GM12878 (cell line): ENCODE measurements around the gene LIG4. TPM values are rescaled to one million over a fixed set of nuclear protein-coding genes. Genes with fewer than 3 reads are reported as not detected.

Experiments
- E2F8 ChIP-seq: fragments of 450-650 bp; IDR thresholded peaks from 2 replicates; pipeline ENCODE4 v1.6.1; 2018; ENCODE audit warnings: mild to moderate bottlenecking, low read depth, moderate library complexity; ENCODE audit not compliant: partially characterized antibody
- EP300 ChIP-seq, 2 experiments: fragments of 150-350 bp in 1 of 2; IDR thresholded peaks; 2 replicates each; pipeline ENCODE4 v1.6.1; 2011 to 2012; ENCODE audit warnings: low read depth in 2 of 2, low read length in 2 of 2, borderline replicate concordance in 1 of 2, improper control_type of control experiment in 1 of 2, inconsistent platforms in 1 of 2; ENCODE audit not compliant: control insufficient read depth in 1 of 2
- ESRRA ChIP-seq: IDR thresholded peaks from 2 replicates; pipeline ENCODE4 v1.6.1; 2012; ENCODE audit warnings: mild to moderate bottlenecking, low read length, improper control_type of control experiment
- EZH2 ChIP-seq: IDR thresholded peaks from 2 replicates; pipeline ENCODE4 v1.6.1; 2012; ENCODE audit warnings: low read depth, mild to moderate bottlenecking, control low read depth, inconsistent platforms, low read length, borderline replicate concordance; ENCODE audit not compliant: control insufficient read depth
- IKZF2 ChIP-seq, 2 experiments: fragments of 450-650 bp; IDR thresholded peaks; 2 replicates each; pipeline ENCODE4 v1.6.1; 2017; ENCODE audit warnings: mild to moderate bottlenecking in 2 of 2, moderate library complexity in 2 of 2
- IRF4 ChIP-seq: IDR thresholded peaks from 2 replicates; pipeline ENCODE4 v1.6.1; 2011; ENCODE audit warnings: low read depth, low read length
- IRF5 ChIP-seq: fragments of 450-650 bp; IDR thresholded peaks from 2 replicates; pipeline ENCODE4 v1.6.1; 2017; ENCODE audit warnings: borderline replicate concordance
- JUNB ChIP-seq: IDR thresholded peaks from 2 replicates; pipeline ENCODE4 v1.6.1; 2016; ENCODE audit warnings: antibody characterized with exemption, mild to moderate bottlenecking
- JUND ChIP-seq: IDR thresholded peaks from 2 replicates; pipeline ENCODE4 v1.6.1; 2012; ENCODE audit warnings: low read depth, mild to moderate bottlenecking, low read length, improper control_type of control experiment, moderate library complexity
- KDM1A ChIP-seq: fragments of 200-600 bp; sonication (generic); IDR thresholded peaks from 2 replicates; pipeline ENCODE4 v1.6.1; 2016; ENCODE audit warnings: borderline replicate concordance
- MAX ChIP-seq: IDR thresholded peaks from 2 replicates; pipeline ENCODE4 v1.6.1; 2012; ENCODE audit warnings: low read depth, low read length, improper control_type of control experiment
- MXI1 ChIP-seq: fragments of 150-350 bp; IDR thresholded peaks from 2 replicates; pipeline ENCODE4 v1.6.1; 2011; ENCODE audit warnings: low read depth, mild to moderate bottlenecking, inconsistent platforms, low read length, improper control_type of control experiment
- NFIC ChIP-seq: IDR thresholded peaks from 2 replicates; pipeline ENCODE4 v1.6.1; 2012; ENCODE audit warnings: low read depth, mild to moderate bottlenecking, inconsistent platforms, low read length, moderate library complexity
- NR2F1 ChIP-seq: fragments of 450-650 bp; conservative IDR thresholded peaks from 2 replicates; pipeline ENCODE4 v1.6.1; 2017; ENCODE audit warnings: mild to moderate bottlenecking
- RELB ChIP-seq: fragments of 450-650 bp; IDR thresholded peaks from 2 replicates; pipeline ENCODE4 v1.6.1; 2017; ENCODE audit warnings: low read depth, mild to moderate bottlenecking, moderate library complexity
- SREBF1 ChIP-seq: IDR thresholded peaks from 2 replicates; pipeline ENCODE4 v1.6.1; 2012; ENCODE audit warnings: mild to moderate bottlenecking, low read length
- TARDBP ChIP-seq: IDR thresholded peaks from 2 replicates; pipeline ENCODE4 v1.6.1; 2016; ENCODE audit warnings: borderline replicate concordance
- TCF7 ChIP-seq: IDR thresholded peaks from 2 replicates; pipeline ENCODE4 v1.6.1; 2014; ENCODE audit warnings: antibody characterized with exemption, borderline replicate concordance
- USF2 ChIP-seq: IDR thresholded peaks from 2 replicates; pipeline ENCODE4 v1.6.1; 2011; ENCODE audit warnings: low read depth, low read length, improper control_type of control experiment, borderline replicate concordance
- ZBTB33 ChIP-seq: fragments of 450-650 bp; IDR thresholded peaks from 2 replicates; pipeline ENCODE4 v1.6.1; 2017; ENCODE audit warnings: mild to moderate bottlenecking
- ZNF24 ChIP-seq: fragments of 450-650 bp; IDR thresholded peaks from 2 replicates; pipeline ENCODE4 v1.6.1; 2017; ENCODE audit warnings: antibody characterized with exemption, mild to moderate bottlenecking
- ZNF622 ChIP-seq: fragments of 450-650 bp; IDR thresholded peaks from 2 replicates; pipeline ENCODE4 v1.6.1; 2017; ENCODE audit warnings: mild to moderate bottlenecking, inconsistent platforms
- ZZZ3 ChIP-seq: IDR thresholded peaks from 2 replicates; pipeline ENCODE4 v1.6.1; 2011; ENCODE audit warnings: low read depth; ENCODE audit not compliant: control insufficient read depth, insufficient read length
- polyA plus RNA-seq, 11 experiments: library from polyadenylated mRNA; depleted of rRNA in 4 of 11; unstranded in 6 of 11; stranded (reverse) in 5 of 11; fragments of >200 nt; fragmentation: Nextera tagmentation in 4 of 11; fragmentation: Illumina TruSeq in 1 of 11; extraction: Ambion mirVana in 4 of 11; extraction: Trizol in 1 of 11; gene quantifications; 1 replicate in 1 of 11; 2 replicates in 10 of 11; pipeline versions ENCODE4 v1.2.1 to v1.2.3, GENCODE V29; 2011 to 2016; ENCODE audit warnings: inconsistent platforms in 2 of 11, missing spikeins in 2 of 11, low read depth in 1 of 11
- total RNA-seq, 4 experiments: library from RNA; depleted of rRNA in 3 of 4; stranded (reverse); fragments of >200 nt in 3 of 4; fragmentation: Illumina TruSeq in 1 of 4; extraction: Trizol in 1 of 4; gene quantifications; 2 replicates each; pipeline versions ENCODE4 v1.2.1 to v1.2.3, GENCODE V29; 2013 to 2021

The LIG4 gene
- total and polyA plus RNA-seq, 10 of the 15 experiments (the other 5 are each of a cell fraction or from before 2014, with no cell fraction given) = 2.3 to 15.0 (median 8.5) TPM

- TF ChIP-seq IRF5 = no peak
- no peak for TF ChIP-seq E2F8
- 0 out of 2 replicates have a peak, but pooled peaks have one; percentile 6 for TF ChIP-seq JUND
- no peak for TF ChIP-seq ZBTB33
- no peak for TF ChIP-seq NFIC
- no peak for TF ChIP-seq ZZZ3
- no peak for TF ChIP-seq NR2F1
- TF ChIP-seq KDM1A = no peak
- no peak for TF ChIP-seq USF2
- no peak for TF ChIP-seq MAX
- TF ChIP-seq RELB = peak; percentile 43; the same call in 1 of the 2 replicates
- TF ChIP-seq JUNB = peak; percentile 58
- no peak for TF ChIP-seq EZH2
- no peak for TF ChIP-seq SREBF1
- TF ChIP-seq MXI1 = no peak
- TF ChIP-seq IRF4 = peak; percentile 32; the same call in 1 of the 2 replicates
- TF ChIP-seq IKZF2 (IDR thresholded peaks at IDR 0.05) = peak; percentile 16 to 61; a peak in 2 of 4 replicates
- no peak for TF ChIP-seq TARDBP
- TF ChIP-seq ZNF24 = no peak
- no peak for TF ChIP-seq EP300 (IDR thresholded peaks at IDR 0.05; ENCODE audit: borderline replicate concordance in 1 of 2, control insufficient read depth in 1 of 2, low read depth in 2 of 2, low read length in 2 of 2)
- TF ChIP-seq TCF7 = no peak
- TF ChIP-seq ESRRA = no peak
- no peak for TF ChIP-seq ZNF622
Observed at GRCh38 chr13:108249150-108249549, 33.8 kb upstream of the LIG4 start (continued).
